IgD-negative memory B cell (primary cell): ENCODE data around the gene FAM13C. TPM values are rescaled to one million over a fixed set of nuclear protein-coding genes. Genes with fewer than 3 reads are reported as not detected.
"Not testable (repeated sequence)": the region's sequence is repeated elsewhere in the genome, so short reads cannot be mapped to it uniquely, and the experiment has no call there.

ENCODE experiments used
- H3K27ac Mint-ChIP-seq, 3 donors: one replicate each; pipeline ENCODE4 v1.8.0; 2020 to 2022; ENCODE audit warnings: mild to moderate bottlenecking in 3 of 3, mixed read lengths in 3 of 3, moderate library complexity in 1 of 3
- H3K27me3 Mint-ChIP-seq: one replicate; pipeline ENCODE4 v1.8.0; 2021; ENCODE audit warnings: mixed read lengths
- H3K36me3 Mint-ChIP-seq: one replicate; pipeline ENCODE4 v1.8.0; 2020; ENCODE audit warnings: mild to moderate bottlenecking, mixed read lengths
- H3K4me1 Mint-ChIP-seq, 3 donors: one replicate each; pipeline ENCODE4 v1.8.0; 2020 to 2022; ENCODE audit warnings: mixed read lengths in 3 of 3, mild to moderate bottlenecking in 1 of 3
- H3K4me3 Mint-ChIP-seq, 4 donors: one replicate each; pipeline ENCODE4 v1.8.0; 2020 to 2022; ENCODE audit warnings: mild to moderate bottlenecking in 4 of 4, mixed read lengths in 4 of 4, moderate library complexity in 3 of 4
- H3K9me3 Mint-ChIP-seq, 3 donors: one replicate each; pipeline ENCODE4 v1.8.0; 2020 to 2021; ENCODE audit warnings: mixed read lengths in 3 of 3, mild to moderate bottlenecking in 1 of 3
- polyA plus RNA-seq: library from polyadenylated mRNA; unstranded; fragments of 300-500 nt; fragmentation: Illumina TruSeq; gene quantifications from one replicate; pipeline ENCODE4 v1.2.3, GENCODE V29; 2021

Gene FAM13C
- polyA plus RNA-seq, 1 donor from 2014 or later, result not detected

DNA sequence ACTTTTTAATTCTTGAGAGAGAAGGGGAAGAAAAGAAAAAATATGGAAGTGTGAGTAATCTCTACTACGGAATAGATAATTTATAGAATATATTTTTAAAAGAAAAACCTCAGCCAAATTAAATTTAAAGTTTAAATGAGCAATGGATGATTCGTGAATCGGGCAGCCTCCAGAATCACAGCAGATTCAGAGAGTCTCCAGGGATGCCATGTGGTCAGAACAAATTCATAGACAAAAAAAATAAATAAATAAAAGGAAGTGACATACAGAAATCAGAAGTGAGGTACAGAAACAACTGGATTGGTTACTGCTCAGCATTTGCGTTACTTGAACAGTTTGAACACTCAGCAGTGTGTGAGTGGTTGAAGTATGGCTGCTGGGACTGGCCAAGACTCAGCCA is 132.9 kb downstream of the FAM13C start:
- Mint-ChIP-seq H3K4me1 (no peaks in the 10 kb centered on the region), H3K27ac (no peak overlapping the region), H3K9me3 (no peaks in the 10 kb centered on the region), H3K27me3 (no peaks in the 10 kb centered on the region), H3K4me3 (no peak overlapping the region), H3K36me3 (no peaks in the 10 kb centered on the region)

DNA sequence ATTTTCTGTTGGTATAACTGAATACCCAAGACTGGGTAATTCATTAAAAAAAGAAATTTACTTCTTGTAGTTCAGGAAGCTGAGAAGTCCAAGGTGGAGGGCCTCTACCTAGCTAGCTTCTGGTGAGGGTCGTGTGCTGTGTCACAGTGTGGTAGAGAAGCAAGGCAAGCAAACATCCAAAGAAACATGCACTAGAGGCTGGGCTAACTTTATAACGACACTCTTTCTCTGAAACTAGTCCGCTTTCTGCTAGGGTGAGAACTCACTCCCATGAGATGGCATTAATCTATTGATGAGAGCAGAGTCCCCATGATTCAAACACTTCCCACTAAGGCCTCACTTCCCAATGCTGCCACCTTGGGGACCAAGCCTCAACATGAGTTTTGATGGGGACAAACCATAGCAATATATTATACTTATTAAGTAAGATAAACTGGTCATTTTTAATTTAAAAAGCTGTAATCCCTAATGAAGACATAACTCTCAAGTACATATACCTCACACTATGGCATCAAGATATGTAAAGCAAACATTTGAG is 135.1 kb downstream of the FAM13C start:
- Mint-ChIP-seq H3K36me3 (no peaks in the 10 kb centered on the region), H3K27me3 (no peaks in the 10 kb centered on the region), H3K4me3 (no peak overlapping the region), H3K4me1 (no peaks in the 10 kb centered on the region), H3K27ac (no peak overlapping the region), H3K9me3 (no peaks in the 10 kb centered on the region)

DNA sequence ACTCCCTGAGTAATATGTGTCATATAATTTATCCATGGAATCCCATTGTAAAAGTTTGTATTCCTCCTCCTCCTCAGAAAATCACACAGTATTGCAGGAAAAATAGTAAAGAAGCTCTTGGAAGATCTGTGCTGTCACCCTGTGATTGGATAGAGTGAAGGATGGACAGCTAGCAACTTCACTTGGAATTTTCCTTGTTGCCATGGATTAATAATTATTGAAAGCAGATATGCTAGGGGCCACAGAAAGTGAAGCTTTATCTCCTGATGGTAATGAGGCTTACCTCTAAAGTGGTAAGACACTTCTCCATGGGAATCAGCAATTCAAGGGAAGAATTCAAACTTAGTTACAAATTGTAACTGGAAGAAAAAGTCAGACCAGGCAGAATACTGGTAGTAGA is 137.1 kb downstream of the FAM13C start:
- H3K4me3 Mint-ChIP-seq, result no peak overlapping the region
- H3K27ac Mint-ChIP-seq, result no peak overlapping the region
- no peaks in the 10 kb centered on the region for H3K9me3 Mint-ChIP-seq
- H3K36me3 Mint-ChIP-seq, result no peaks in the 10 kb centered on the region
- no peaks in the 10 kb centered on the region for H3K4me1 Mint-ChIP-seq
- no peaks in the 10 kb centered on the region for H3K27me3 Mint-ChIP-seq

DNA sequence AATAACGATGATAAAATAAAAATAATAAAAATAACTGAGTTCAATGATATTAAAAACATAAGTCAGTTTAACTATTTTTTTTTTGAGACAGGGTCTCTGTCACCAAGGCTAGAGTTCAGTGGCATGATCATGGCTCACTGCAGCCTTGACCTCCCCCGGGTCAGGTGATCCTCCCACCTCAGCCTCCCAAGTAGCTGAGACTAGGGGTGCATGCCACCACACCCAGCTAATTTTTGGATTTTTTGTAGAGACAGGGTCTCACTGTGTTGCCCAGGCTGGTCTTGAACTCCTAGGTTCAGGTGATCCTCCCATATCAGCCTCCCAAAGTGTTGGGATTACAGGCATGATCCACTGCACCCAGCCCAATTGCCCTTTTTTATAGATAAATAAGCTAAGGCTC is 138.8 kb downstream of the FAM13C start:
- not testable (repeated sequence) for H3K4me1 Mint-ChIP-seq, H3K4me3 Mint-ChIP-seq, H3K36me3 Mint-ChIP-seq, H3K27ac Mint-ChIP-seq, H3K27me3 Mint-ChIP-seq, H3K9me3 Mint-ChIP-seq

DNA sequence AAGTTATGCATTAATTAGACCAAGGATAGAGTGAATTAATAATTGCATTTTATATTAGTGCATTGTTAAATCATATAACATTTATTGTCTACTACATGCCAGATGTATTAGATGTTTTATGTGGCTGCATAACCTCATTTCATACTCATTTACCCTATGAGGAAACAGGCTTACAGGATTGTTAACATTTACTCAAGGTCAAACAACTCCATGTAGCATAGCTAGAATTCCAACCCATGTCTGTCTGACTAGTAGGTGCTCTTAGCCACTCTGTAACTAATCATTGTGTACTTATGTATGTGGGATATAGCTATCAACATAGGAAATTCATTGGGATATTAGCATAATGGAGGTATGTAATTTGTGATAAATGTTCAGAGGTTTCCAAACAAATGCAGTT is 139.6 kb downstream of the FAM13C start:
- H3K36me3 Mint-ChIP-seq, result no peaks in the 10 kb centered on the region
- no peaks in the 10 kb centered on the region for H3K4me1 Mint-ChIP-seq
- no peaks in the 10 kb centered on the region for H3K27me3 Mint-ChIP-seq
- no peak overlapping the region for H3K27ac Mint-ChIP-seq
- H3K4me3 Mint-ChIP-seq, result no peak overlapping the region
- H3K9me3 Mint-ChIP-seq, result no peaks in the 10 kb centered on the region

DNA sequence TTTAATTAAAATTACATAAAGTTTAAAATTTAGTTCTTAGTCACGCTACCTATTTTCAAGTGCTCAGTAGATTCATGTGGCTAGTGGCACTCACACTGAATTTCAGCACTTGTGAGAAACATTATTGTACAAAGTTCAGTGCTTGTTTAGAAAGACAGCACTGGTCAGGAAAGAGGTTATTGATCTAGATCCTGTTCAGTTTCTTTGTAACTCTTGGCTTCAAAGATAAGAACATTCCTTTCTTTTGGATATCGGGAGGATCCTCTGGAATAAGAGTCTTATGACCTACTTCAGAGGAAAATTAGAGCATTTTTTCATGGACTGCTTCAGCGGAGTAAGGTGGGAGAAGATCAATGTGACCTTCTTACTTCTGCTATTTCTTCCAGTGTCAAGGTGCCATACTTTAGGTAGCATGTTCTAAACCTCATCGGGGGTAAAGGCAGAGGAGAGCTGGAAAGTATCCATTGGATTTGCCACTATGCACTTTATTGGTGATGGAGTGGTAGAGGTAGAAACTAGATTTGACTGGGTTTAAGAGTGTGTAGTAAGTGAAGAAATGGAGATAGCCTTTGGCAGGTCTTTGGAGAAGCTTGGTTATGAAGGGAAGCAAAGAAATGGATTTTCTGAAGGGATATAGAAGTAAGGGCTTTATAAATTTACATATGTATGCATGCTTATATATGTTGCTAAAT is 146.0 kb downstream of the FAM13C start:
- H3K27ac Mint-ChIP-seq, result no peak overlapping the region
- peaks cover 2% of the 10 kb centered on the region for H3K36me3 Mint-ChIP-seq
- no peaks in the 10 kb centered on the region for H3K4me1 Mint-ChIP-seq
- H3K9me3 Mint-ChIP-seq, result peaks cover 0 to 1% (median 0%) of the 10 kb centered on the region in 3 donors
- no peaks in the 10 kb centered on the region for H3K27me3 Mint-ChIP-seq
- no peak overlapping the region for H3K4me3 Mint-ChIP-seq

DNA sequence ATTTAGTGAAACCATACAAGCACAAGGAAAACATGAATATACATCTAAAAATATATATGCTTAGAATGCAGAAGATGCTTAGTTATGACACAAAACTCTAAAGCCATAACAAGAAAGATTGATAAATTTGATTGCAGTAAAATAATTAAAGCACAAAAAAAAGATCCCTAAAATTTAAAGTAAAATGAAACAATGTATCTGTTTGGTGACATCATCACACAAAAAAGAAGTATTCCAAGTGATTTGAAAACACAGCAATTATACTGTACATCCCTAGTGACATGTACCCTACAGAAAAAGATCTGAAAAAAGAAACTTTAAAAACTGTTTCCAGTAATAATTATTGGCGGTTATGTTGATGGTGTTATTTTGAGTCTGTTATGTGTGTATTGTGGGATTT is 148.2 kb downstream of the FAM13C start:
- Mint-ChIP-seq H3K4me1 (no peaks in the 10 kb centered on the region), H3K4me3 (no peak overlapping the region), H3K36me3 (peaks cover 2% of the 10 kb centered on the region), H3K27me3 (no peaks in the 10 kb centered on the region), H3K9me3 (peaks cover 0 to 4% (median 2%) of the 10 kb centered on the region in 3 donors), H3K27ac (no peak overlapping the region)

DNA sequence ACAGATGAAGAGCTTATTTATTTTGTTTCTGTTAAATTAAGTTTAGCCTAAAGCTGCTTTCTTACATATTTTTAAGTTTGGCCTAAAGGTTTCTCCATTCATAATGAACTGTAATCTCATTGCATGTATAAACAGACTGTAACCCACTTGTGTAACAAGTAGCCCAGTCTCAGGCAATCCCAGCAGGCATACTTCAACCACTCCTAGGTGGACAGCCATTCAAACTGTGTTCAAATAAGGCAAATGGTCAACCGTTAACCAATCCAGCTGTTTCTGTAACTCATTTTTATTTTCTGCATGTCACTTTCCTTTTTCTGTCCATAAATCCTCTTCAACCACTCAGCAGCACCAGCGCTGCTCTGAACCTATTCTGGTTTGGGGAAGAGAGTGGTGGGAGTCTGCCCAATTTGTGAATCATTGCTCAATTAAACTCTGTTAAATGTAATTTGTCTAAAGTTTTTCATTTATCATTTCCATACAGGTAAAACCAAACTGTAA is 150.0 kb downstream of the FAM13C start:
- no peak overlapping the region for H3K4me3 Mint-ChIP-seq
- peaks cover 0 to 4% (median 2%) of the 10 kb centered on the region in 3 donors for H3K9me3 Mint-ChIP-seq
- no peaks in the 10 kb centered on the region for H3K27me3 Mint-ChIP-seq
- no peak overlapping the region for H3K27ac Mint-ChIP-seq
- H3K4me1 Mint-ChIP-seq, result no peaks in the 10 kb centered on the region
- H3K36me3 Mint-ChIP-seq, result peaks cover 2% of the 10 kb centered on the region

DNA sequence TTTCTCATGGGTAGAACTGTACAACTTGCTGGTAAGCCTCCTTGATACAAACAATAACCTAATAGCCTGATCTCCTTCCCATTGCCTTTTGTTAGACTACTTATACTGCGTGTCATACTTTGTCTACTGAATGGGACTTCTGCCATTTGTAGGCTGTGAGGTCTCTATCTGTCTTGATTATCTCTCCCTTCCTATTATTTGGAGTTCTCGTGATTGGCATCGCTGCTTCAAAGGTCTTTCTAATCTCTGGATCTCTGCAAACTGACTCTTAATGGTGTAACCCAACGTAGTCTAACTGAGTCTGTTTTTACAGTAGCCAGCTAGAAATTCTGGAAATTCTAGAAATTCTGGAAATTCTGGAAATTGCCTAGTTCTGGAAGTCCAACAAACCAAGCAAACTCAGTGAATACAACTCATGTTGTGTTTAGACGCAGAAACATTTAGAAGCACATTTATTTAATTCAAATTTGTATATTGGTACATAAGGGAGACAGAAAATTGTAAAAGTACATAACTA is 156.1 kb downstream of the FAM13C start:
- H3K27ac Mint-ChIP-seq, result no peak overlapping the region
- H3K27me3 Mint-ChIP-seq, result no peaks in the 10 kb centered on the region
- no peaks in the 10 kb centered on the region for H3K36me3 Mint-ChIP-seq
- no peaks in the 10 kb centered on the region for H3K4me1 Mint-ChIP-seq
- peaks cover 2 to 6% (median 3%) of the 10 kb centered on the region in 3 donors for H3K9me3 Mint-ChIP-seq
- H3K4me3 Mint-ChIP-seq, result no peak overlapping the region

Other genes starting within 250 kb of the FAM13C start
- not detected for gene PHYHIPL, start 185.9 kb downstream of the FAM13C start, polyA plus RNA-seq